ENCODE results near the gene UBAP1.

The UBAP1 gene

GRCh38 chr9:34139477-34140146 lies 39.2 kb upstream of the UBAP1 start:
- TF ChIP-seq FOXP2 (optimal IDR thresholded peaks at IDR 0.05; ENCODE audit: borderline replicate concordance, extremely low read depth, extremely low read length, insufficient read depth) (no peak), REST (IDR thresholded peaks at IDR 0.05; ENCODE audit: insufficient read depth in 1 of 2, low read depth in 2 of 2, low read length in 2 of 2) (no peak), TAF1 (IDR thresholded peaks at IDR 0.05; ENCODE audit: borderline replicate concordance, insufficient read depth, low read length) (no peak), SIN3A (IDR thresholded peaks at IDR 0.05; ENCODE audit: borderline replicate concordance, insufficient read depth, low read length) (no peak), POLR2AphosphoS5 (IDR thresholded peaks at IDR 0.05; ENCODE audit: low read depth, low read length) (no peak)

GRCh38 chr9:34140853-34141252 lies 38.0 kb upstream of the UBAP1 start:
- TF ChIP-seq POLR2AphosphoS5 (IDR thresholded peaks at IDR 0.05; ENCODE audit: low read depth, low read length) (no peak), SIN3A (IDR thresholded peaks at IDR 0.05; ENCODE audit: borderline replicate concordance, insufficient read depth, low read length) (no peak), FOXP2 (optimal IDR thresholded peaks at IDR 0.05; ENCODE audit: borderline replicate concordance, extremely low read depth, extremely low read length, insufficient read depth) (no peak), TAF1 (IDR thresholded peaks at IDR 0.05; ENCODE audit: borderline replicate concordance, insufficient read depth, low read length) (no peak), REST (IDR thresholded peaks at IDR 0.05; ENCODE audit: insufficient read depth in 1 of 2, low read depth in 2 of 2, low read length in 2 of 2) (no peak)

GRCh38 chr9:34143116-34143515 lies 35.7 kb upstream of the UBAP1 start:
- TF ChIP-seq POLR2AphosphoS5 (IDR thresholded peaks at IDR 0.05; ENCODE audit: low read depth, low read length) (no peak), TAF1 (IDR thresholded peaks at IDR 0.05; ENCODE audit: borderline replicate concordance, insufficient read depth, low read length) (no peak), FOXP2 (optimal IDR thresholded peaks at IDR 0.05; ENCODE audit: borderline replicate concordance, extremely low read depth, extremely low read length, insufficient read depth) (no peak), SIN3A (IDR thresholded peaks at IDR 0.05; ENCODE audit: borderline replicate concordance, insufficient read depth, low read length) (no peak), REST (IDR thresholded peaks at IDR 0.05; ENCODE audit: insufficient read depth in 1 of 2, low read depth in 2 of 2, low read length in 2 of 2) (no peak)

- TF ChIP-seq POLR2AphosphoS5 (IDR thresholded peaks at IDR 0.05; ENCODE audit: low read depth, low read length) (no peak), TAF1 (IDR thresholded peaks at IDR 0.05; ENCODE audit: borderline replicate concordance, insufficient read depth, low read length) (no peak), REST (IDR thresholded peaks at IDR 0.05; ENCODE audit: insufficient read depth in 1 of 2, low read depth in 2 of 2, low read length in 2 of 2) (no peak), SIN3A (IDR thresholded peaks at IDR 0.05; ENCODE audit: borderline replicate concordance, insufficient read depth, low read length) (no peak), FOXP2 (optimal IDR thresholded peaks at IDR 0.05; ENCODE audit: borderline replicate concordance, extremely low read depth, extremely low read length, insufficient read depth) (no peak)
Observed at GRCh38 chr9:34145165-34145564, 33.7 kb upstream of the UBAP1 start.
